WTC11 (cell line): ENCODE results near the gene TPRG1L. TPM values are rescaled to one million over a fixed set of nuclear protein-coding genes. Genes with fewer than 3 reads are reported as not detected.

Experiments
- ATAC-seq: fragments of 200-7000 bp; cut with Tn5 transposase; 2 replicates; pipeline ENCODE4 v1.10.0; 2021; ENCODE audit warnings: mild to moderate bottlenecking, moderate library complexity
- CTCF ChIA-PET: fragments of 300-600 bp; sonication (Branson Sonifier 250); formaldehyde crosslinking; loops from one replicate; lab custom pipeline; 2021; ENCODE audit warnings: antibody characterized with exemption; lab: Charles Lee
- POLR2A ChIA-PET: fragments of 350-600 bp; sonication (Branson Sonifier 250); formaldehyde crosslinking; loops from one replicate; lab custom pipeline; 2021; ENCODE audit warnings: antibody characterized with exemption; lab: Charles Lee
- DNase-seq: peaks from one replicate; pipeline ENCODE4 v3.0.0; 2021; ENCODE audit warnings: low spot score
- H3K27ac Mint-ChIP-seq: 2 replicates; pipeline ENCODE4 v1.8.0; 2021; ENCODE audit warnings: mixed read lengths
- H3K27me3 Mint-ChIP-seq: 2 replicates; pipeline ENCODE4 v1.8.0; 2021; ENCODE audit warnings: low read depth, mild to moderate bottlenecking, moderate library complexity, mixed read lengths
- H3K36me3 Mint-ChIP-seq: 2 replicates; pipeline ENCODE4 v1.8.0; 2021; ENCODE audit warnings: mixed read lengths
- H3K4me1 Mint-ChIP-seq: 2 replicates; pipeline ENCODE4 v1.8.0; 2022; ENCODE audit warnings: mixed read lengths
- H3K4me3 Mint-ChIP-seq: 2 replicates; pipeline ENCODE4 v1.8.0; 2021; ENCODE audit warnings: mild to moderate bottlenecking, moderate library complexity, mixed read lengths
- H3K9me3 Mint-ChIP-seq: 2 replicates; pipeline ENCODE4 v1.8.0; 2021; ENCODE audit warnings: mixed read lengths
- AFF4 ChIP-seq: sonication (generic); formaldehyde crosslinking; IDR thresholded peaks from 2 replicates; pipeline ENCODE4 v1.8.1; 2023; ENCODE audit warnings: mild to moderate bottlenecking, missing genetic modification reagents, borderline replicate concordance
- ATF6 ChIP-seq: sonication (generic); formaldehyde crosslinking; IDR thresholded peaks from 2 replicates; pipeline ENCODE4 v1.8.1; 2023; ENCODE audit warnings: mild to moderate bottlenecking, missing genetic modification reagents
- E2F4 ChIP-seq: sonication (generic); formaldehyde crosslinking; IDR thresholded peaks from 2 replicates; pipeline ENCODE4 v1.8.1; 2022; ENCODE audit warnings: low read depth, mild to moderate bottlenecking, moderate library complexity, missing genetic modification reagents, borderline replicate concordance
- FOXP1 ChIP-seq: sonication (generic); formaldehyde crosslinking; IDR thresholded peaks from 2 replicates; pipeline ENCODE4 v1.8.0; 2022; ENCODE audit warnings: missing genetic modification reagents, mild to moderate bottlenecking, moderate library complexity, borderline replicate concordance
- MXD4 ChIP-seq: fragments of 250-450 bp; sonication (Bioruptor Pico); IDR thresholded peaks from 2 replicates; pipeline ENCODE4 v1.8.0; 2021; ENCODE audit warnings: mild to moderate bottlenecking, moderate library complexity, borderline replicate concordance
- NFATC4 ChIP-seq: fragments of 250-450 bp; sonication (Bioruptor Pico); IDR thresholded peaks from 2 replicates; pipeline ENCODE4 v1.9.0; 2021; ENCODE audit warnings: mild to moderate bottlenecking
- NFE2L1 ChIP-seq: sonication (generic); formaldehyde crosslinking; IDR thresholded peaks from 2 replicates; pipeline ENCODE4 v1.8.1; 2023; ENCODE audit warnings: missing genetic modification reagents
- RORB ChIP-seq: fragments of 250-450 bp; sonication (Bioruptor Pico); IDR thresholded peaks from 2 replicates; pipeline ENCODE4 v1.9.0; 2021; ENCODE audit warnings: mild to moderate bottlenecking
- SMAD3 ChIP-seq: sonication (generic); formaldehyde crosslinking; IDR thresholded peaks from 2 replicates; pipeline ENCODE4 v1.8.0; 2022; ENCODE audit warnings: missing genetic modification reagents, mild to moderate bottlenecking, borderline replicate concordance
- SOX15 ChIP-seq: fragments of 250-450 bp; sonication (Bioruptor Pico); IDR thresholded peaks from 2 replicates; pipeline ENCODE4 v1.9.0; 2021; ENCODE audit warnings: mild to moderate bottlenecking
- SP1 ChIP-seq: sonication (generic); formaldehyde crosslinking; conservative IDR thresholded peaks from 2 replicates; pipeline ENCODE4 v1.8.1; 2022; ENCODE audit warnings: missing genetic modification reagents
- USF1 ChIP-seq: sonication (generic); formaldehyde crosslinking; IDR thresholded peaks from 2 replicates; pipeline ENCODE4 v1.8.0; 2022; ENCODE audit warnings: mild to moderate bottlenecking, missing genetic modification reagents
- ZNF416 ChIP-seq: fragments of 250-450 bp; sonication (Bioruptor Pico); IDR thresholded peaks from 2 replicates; pipeline ENCODE4 v1.9.0; 2021; ENCODE audit warnings: mild to moderate bottlenecking, inconsistent platforms
- total RNA-seq: library from RNA; stranded (reverse); gene quantifications from 3 replicates; pipeline ENCODE4 v1.2.3, GENCODE V29; 2021
- TF ChIP-seq, protein P1 (sequence below): fragments of 250-450 bp; sonication (Bioruptor Pico); IDR thresholded peaks from 2 replicates; pipeline ENCODE4 v1.9.0; 2021; ENCODE audit warnings: moderate library complexity, mild to moderate bottlenecking, inconsistent platforms, borderline replicate concordance

TPRG1L gene
- total RNA-seq, 1 experiment from 2014 or later, result 20.9 TPM

GRCh38 chr1:3617806-3618345, 6.9 kb upstream of the TPRG1L start:
- no peaks in the 10 kb centered on the region for H3K9me3 Mint-ChIP-seq
- TF ChIP-seq SMAD3 (CRISPR knock-in tag), result no peak
- no peak for TF ChIP-seq E2F4 (CRISPR knock-in tag)
- no peak for TF ChIP-seq SOX15 (CRISPR knock-in tag)
- TF ChIP-seq FOXP1 (CRISPR knock-in tag), result no peak
- TF ChIP-seq MXD4 (CRISPR knock-in tag), result no peak
- TF ChIP-seq, all 79 proteins: peak for 0
- CTCF ChIA-PET, result interaction anchor here (1.3 to 3.5 kb wide), 6 partner anchors 40 to 165 kb away, joined by 5 to 57 read pairs (median 22); no protein-coding TSS in a partner anchor
- no peak for ATAC-seq
- no peak for DNase-seq
- no peaks in the 10 kb centered on the region for H3K36me3 Mint-ChIP-seq
- POLR2A ChIA-PET, result no interaction called here
- no peak overlapping the region for H3K4me3 Mint-ChIP-seq
- peaks cover 14% of the 10 kb centered on the region for H3K27me3 Mint-ChIP-seq
- peaks cover 29% of the 10 kb centered on the region for H3K4me1 Mint-ChIP-seq
- H3K27ac Mint-ChIP-seq, result no peak overlapping the region

- Mint-ChIP-seq H3K36me3 (no peaks in the 10 kb centered on the region), H3K4me1 (peaks cover 24% of the 10 kb centered on the region), H3K9me3 (no peaks in the 10 kb centered on the region), H3K4me3 (no peak overlapping the region)
- CTCF ChIA-PET, result interaction anchor here (0.6 to 3.9 kb wide), 55 partner anchors 8 to 1419 kb away, joined by 3 to 86 read pairs (median 5); partner anchors contain the start of genes MEGF6 and TP73
- TF ChIP-seq NFE2L1 (CRISPR knock-in tag), result no peak
- no peak for TF ChIP-seq SP1 (CRISPR knock-in tag)
- TF ChIP-seq USF1 (CRISPR knock-in tag), result no peak
- TF ChIP-seq ATF6, result no peak
- no peak for TF ChIP-seq ZNF416 (CRISPR knock-in tag)
- TF ChIP-seq NFATC4, result no peak
- TF ChIP-seq AFF4 (CRISPR knock-in tag), result no peak
- TF ChIP-seq RORB (CRISPR knock-in tag), result no peak
- TF ChIP-seq, protein P1, sequence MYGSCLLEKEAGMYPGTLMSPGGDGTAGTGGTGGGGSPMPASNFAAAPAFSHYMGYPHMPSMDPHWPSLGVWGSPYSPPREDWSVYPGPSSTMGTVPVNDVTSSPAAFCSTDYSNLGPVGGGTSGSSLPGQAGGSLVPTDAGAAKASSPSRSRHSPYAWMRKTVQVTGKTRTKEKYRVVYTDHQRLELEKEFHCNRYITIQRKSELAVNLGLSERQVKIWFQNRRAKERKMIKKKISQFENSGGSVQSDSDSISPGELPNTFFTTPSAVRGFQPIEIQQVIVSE, result no peak
- TF ChIP-seq, all 79 proteins: peak for 0
- Mint-ChIP-seq H3K27me3 (peaks cover 8% of the 10 kb centered on the region), H3K27ac (no peak overlapping the region)
- DNase-seq (no peak), ATAC-seq (peak; percentile 33)
- POLR2A ChIA-PET, result interaction anchor here (1.0 kb wide), 1 partner anchor 128 kb away, joined by 4 read pairs; no protein-coding TSS in a partner anchor
Observed at GRCh38 chr1:3618531-3618880, 6.3 kb upstream of the TPRG1L start.
